Thymus (tissue), 11 donors: ENCODE results near the gene ALPG. TPM values are rescaled to one million over a fixed set of nuclear protein-coding genes. Genes with fewer than 3 reads are reported as not detected.
"Not testable (repeated sequence)": the region's sequence is repeated elsewhere in the genome, so short reads cannot be mapped to it uniquely, and the experiment has no call there.

Experiments
- DNase-seq, 9 donors: peaks; one replicate each; pipeline ENCODE4 v3.0.0-alpha.2; 2013; ENCODE audit warnings: low spot score in 9 of 9, low read depth in 6 of 9, missing footprints in 1 of 9
- H3K27ac ChIP-seq, 2 donors: one replicate each; pipeline ENCODE4 v1.5.1; 2013; ENCODE audit warnings: control low read depth in 1 of 2, low read depth in 1 of 2, low read length in 1 of 2, mild to moderate bottlenecking in 1 of 2, moderate library complexity in 1 of 2
- H3K27me3 ChIP-seq, 2 donors: one replicate each; pipeline ENCODE4 v1.5.1; 2013; ENCODE audit warnings: low read length in 1 of 2; ENCODE audit not compliant: control insufficient read depth in 2 of 2, insufficient read depth in 1 of 2
- H3K36me3 ChIP-seq, 2 donors: one replicate each; pipeline ENCODE4 v1.5.1; 2013; ENCODE audit warnings: low read length in 1 of 2, mild to moderate bottlenecking in 1 of 2, moderate library complexity in 1 of 2; ENCODE audit not compliant: control insufficient read depth in 2 of 2, insufficient read depth in 2 of 2
- H3K4me1 ChIP-seq, 2 donors: one replicate each; pipeline ENCODE4 v1.5.1; 2013; ENCODE audit warnings: low read length in 2 of 2; ENCODE audit not compliant: control insufficient read depth in 2 of 2, insufficient read depth in 2 of 2
- H3K4me3 ChIP-seq, 2 donors: one replicate each; pipeline ENCODE4 v1.5.1; 2013; ENCODE audit warnings: low read length in 2 of 2, control low read depth in 1 of 2, mild to moderate bottlenecking in 1 of 2
- H3K9me3 ChIP-seq, 2 donors: one replicate each; pipeline ENCODE4 v1.5.1; 2013; ENCODE audit warnings: low read length in 1 of 2, mild to moderate bottlenecking in 1 of 2; ENCODE audit not compliant: control insufficient read depth in 2 of 2, insufficient read depth in 1 of 2
- WGBS: extraction: QIAGEN DNeasy Blood & Tissue Kit; methylation state at CpG from one replicate; pipeline ENCODE4 v1.1.7; 2013; 5-methylcytosine and 5-hydroxymethylcytosine counted together
- polyA plus RNA-seq: library from polyadenylated mRNA; stranded (reverse); fragments of 200-250 nt; gene quantifications from one replicate; pipeline ENCODE4 v1.2.3, GENCODE V29; 2013
- total RNA-seq: library from RNA; stranded (reverse); fragments of 120-200 nt; gene quantifications from one replicate; pipeline ENCODE4 v1.2.4, GENCODE V29; 2013
- donor health status: healthy.

Gene ALPG
- total and polyA plus RNA-seq, 2 donors, result 0.24 to 0.96 TPM

GRCh38 chr2:232405943-232406510 is 617 bp upstream of the ALPG start:
- Histone ChIP-seq H3K27me3 (peaks cover 0 to 24% of the 10 kb centered on the region in 2 donors), H3K36me3 (no peaks in the 10 kb centered on the region), H3K9me3 (no peaks in the 10 kb centered on the region), H3K4me1 (no peaks in the 10 kb centered on the region), H3K27ac (no peak overlapping the region), H3K4me3 (no peak overlapping the region)
- WGBS, result 96% methylated on average over 11 of the region's 11 CpGs
- no peak for DNase-seq

- not testable (repeated sequence) for H3K4me1 ChIP-seq, DNase-seq, H3K27ac ChIP-seq, H3K4me3 ChIP-seq, H3K36me3 ChIP-seq, H3K9me3 ChIP-seq
- WGBS, result 97% methylated on average over 29 of the region's 30 CpGs
- peaks cover 5 to 32% of the 10 kb centered on the region in 2 donors for H3K27me3 ChIP-seq
Measured at GRCh38 chr2:232407428-232408150, 945 bp downstream of the ALPG start.

- not testable (repeated sequence) for H3K27ac ChIP-seq, H3K4me1 ChIP-seq, H3K9me3 ChIP-seq, H3K4me3 ChIP-seq, DNase-seq, H3K36me3 ChIP-seq
- WGBS, result 91% methylated on average over 10 of the region's 10 CpGs
- H3K27me3 ChIP-seq, result peaks cover 9 to 38% of the 10 kb centered on the region in 2 donors
Measured at GRCh38 chr2:232408269-232408668, 1.6 kb downstream of the ALPG start.

- H3K27me3 ChIP-seq, result peaks cover 9 to 49% of the 10 kb centered on the region in 2 donors
- not testable (repeated sequence) for DNase-seq
- WGBS, result 92% methylated on average over 40 of the region's 40 CpGs
Measured at GRCh38 chr2:232409617-232410016, 3.0 kb downstream of the ALPG start.

GRCh38 chr2:232410238-232410900 is 3.7 kb downstream of the ALPG start:
- H3K27ac ChIP-seq, result no peak overlapping the region
- H3K4me1 ChIP-seq, result no peaks in the 10 kb centered on the region
- H3K4me3 ChIP-seq, result no peak overlapping the region
- DNase-seq, result no peak
- no peaks in the 10 kb centered on the region for H3K9me3 ChIP-seq
- H3K27me3 ChIP-seq, result peaks cover 9 to 56% of the 10 kb centered on the region in 2 donors
- H3K36me3 ChIP-seq, result no peaks in the 10 kb centered on the region
- WGBS, result 94% methylated on average over 7 of the region's 7 CpGs

More at GRCh38 chr2:232409617-232410016, 3.0 kb downstream of the ALPG start:
- H3K36me3 ChIP-seq, H3K4me1 ChIP-seq, H3K27ac ChIP-seq, H3K9me3 ChIP-seq, H3K4me3 ChIP-seq: not testable (repeated sequence)

DNA sequence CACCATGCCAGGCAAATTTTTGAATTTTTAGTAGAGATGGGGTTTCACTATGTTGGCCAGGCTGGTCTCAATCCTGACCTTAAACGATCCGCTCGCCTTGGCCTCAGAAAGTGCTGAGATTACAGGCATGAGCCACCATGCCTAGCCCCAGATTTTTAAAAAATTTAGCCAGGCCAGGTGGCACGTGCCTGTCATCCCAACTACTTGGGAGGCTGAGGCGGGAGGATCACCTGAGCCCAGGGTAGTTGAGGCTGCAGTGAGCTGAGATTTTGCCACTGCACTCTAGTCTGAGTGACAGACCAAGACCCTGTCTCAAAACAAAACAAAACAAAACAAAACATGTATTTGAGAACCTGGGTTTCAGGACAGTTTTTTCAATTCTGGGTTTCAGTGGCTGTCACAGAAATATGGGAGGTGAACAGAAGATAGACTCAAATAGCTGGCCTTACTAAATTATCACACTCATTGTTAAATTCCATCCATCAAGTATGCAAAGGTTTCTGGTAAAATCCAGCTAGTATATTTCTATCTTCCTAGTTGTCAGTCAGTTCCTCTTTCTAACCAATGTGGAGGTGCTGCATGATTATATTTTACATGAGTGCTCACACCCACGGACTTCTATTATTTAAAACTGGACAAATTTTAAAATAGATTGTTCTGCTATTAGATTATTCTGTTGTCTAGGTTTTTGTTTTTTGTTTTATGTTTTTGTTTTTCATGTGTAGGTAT is 5.4 kb downstream of the ALPG start:
- Histone ChIP-seq H3K4me1 (no peaks in the 10 kb centered on the region), H3K27me3 (peaks cover 12 to 69% of the 10 kb centered on the region in 2 donors), H3K9me3 (no peaks in the 10 kb centered on the region), H3K36me3 (no peaks in the 10 kb centered on the region), H3K4me3 (no peak overlapping the region), H3K27ac (no peak overlapping the region)
- 82% methylated on average over 6 of the region's 6 CpGs for WGBS
- no peak for DNase-seq

- H3K4me1 ChIP-seq, result no peaks in the 10 kb centered on the region
- H3K9me3 ChIP-seq, result no peaks in the 10 kb centered on the region
- 4% methylated on average over 5 of the region's 5 CpGs for WGBS
- no peak for DNase-seq
- no peak overlapping the region for H3K27ac ChIP-seq
- peaks cover 20 to 75% of the 10 kb centered on the region in 2 donors for H3K27me3 ChIP-seq
- no peak overlapping the region for H3K4me3 ChIP-seq
- no peaks in the 10 kb centered on the region for H3K36me3 ChIP-seq
Measured at GRCh38 chr2:232412986-232413385, 6.3 kb downstream of the ALPG start.

- peaks cover 42 to 91% of the 10 kb centered on the region in 2 donors for H3K27me3 ChIP-seq
- no peak overlapping the region for H3K27ac ChIP-seq
- 83% methylated on average over 8 of the region's 8 CpGs for WGBS
- H3K9me3 ChIP-seq, result peaks cover 0 to 8% of the 10 kb centered on the region in 2 donors
- H3K4me1 ChIP-seq, result peaks cover 0 to 10% of the 10 kb centered on the region in 2 donors
- H3K4me3 ChIP-seq, result no peak overlapping the region
- no peaks in the 10 kb centered on the region for H3K36me3 ChIP-seq
- DNase-seq, result no peak
Measured at GRCh38 chr2:232415138-232415690, 8.6 kb downstream of the ALPG start.
